Measurements from ENCODE around the gene OR12D1.
A peak's percentile ranks its signal among the peaks of the same experiment; 100 is the strongest.
"Not testable (repeated sequence)": the region's sequence is repeated elsewhere in the genome, so short reads cannot be mapped to it uniquely, and the experiment has no call there.

The OR12D1 gene

DNA sequence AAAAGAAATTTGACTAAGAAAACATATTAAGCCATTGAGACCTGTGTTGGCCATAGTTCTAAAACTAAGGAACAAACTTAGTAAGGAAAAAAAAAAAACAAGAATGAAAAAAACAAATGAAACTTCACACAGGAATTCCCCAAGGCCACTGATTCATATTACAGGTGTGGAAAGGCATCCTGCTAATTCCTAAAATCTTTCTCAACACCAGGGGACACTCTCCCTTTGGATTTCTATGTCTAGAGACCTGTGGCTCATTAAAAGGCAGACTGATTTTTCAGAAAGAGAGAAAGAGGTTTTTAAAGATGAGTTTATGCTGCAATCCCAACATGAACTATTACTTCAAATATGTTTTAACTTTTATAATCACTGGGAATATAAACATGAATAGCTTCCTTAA is at the start of gene OR12D1:
TSS of gene OR12D1 (plus strand) at position 341 of the 400 bp plus-strand sequence.
- DNase-seq (ENCODE audit: low read depth, low spot score): no peak

DNA sequence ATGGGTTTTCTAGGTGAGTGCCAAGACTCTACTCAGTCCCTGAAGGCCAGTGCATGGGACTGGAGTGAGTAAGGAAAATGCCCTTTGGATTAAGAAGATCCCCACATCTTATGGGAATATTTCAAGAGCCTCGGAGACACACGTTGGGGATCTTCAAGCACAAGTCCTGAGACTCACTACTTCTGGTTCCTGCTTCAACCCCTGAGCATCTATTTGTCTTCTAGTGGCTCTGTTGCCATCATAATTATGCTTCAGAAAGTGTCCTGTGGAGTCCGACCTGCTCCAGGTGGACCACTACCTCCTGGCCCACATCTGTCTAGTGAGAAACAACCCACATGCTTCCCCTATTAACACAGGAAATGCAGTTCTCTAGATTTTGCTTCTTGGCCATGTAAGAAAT is 46.0 kb upstream of the OR12D1 start, which contains the start of gene OR5V1:
TSS of gene OR5V1 (minus strand) at position 101 of the 400 bp plus-strand sequence. CDS start 12,670 bp downstream, outside the sequence.
- no peak for DNase-seq (ENCODE audit: low read depth, low spot score)

DNA sequence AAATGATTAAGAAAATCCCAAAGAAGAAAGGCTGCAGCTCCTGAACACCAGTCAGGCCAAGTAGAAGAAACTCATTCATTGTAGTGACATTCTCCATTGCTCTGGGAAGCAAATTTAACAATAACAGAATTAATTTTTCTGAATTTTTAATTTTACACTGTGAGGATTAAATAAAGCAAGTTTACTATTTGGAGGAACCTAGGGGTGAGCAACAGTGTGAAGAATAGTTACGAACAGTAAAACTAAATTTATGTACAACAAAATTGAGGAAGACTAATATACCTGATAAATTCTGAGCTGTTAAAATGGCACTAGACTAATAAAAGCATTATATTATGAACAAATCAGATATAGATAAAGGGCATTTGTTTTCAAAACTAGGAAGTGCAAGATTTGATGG is 39.5 kb upstream of the OR12D1 start, which contains the start of gene OR12D3:
TSS of gene OR12D3 (minus strand) at position 101 of the 400 bp plus-strand sequence. CDS start at position 97, 4 bp downstream.
- DNase-seq (ENCODE audit: low read depth, low spot score): no peak

DNA sequence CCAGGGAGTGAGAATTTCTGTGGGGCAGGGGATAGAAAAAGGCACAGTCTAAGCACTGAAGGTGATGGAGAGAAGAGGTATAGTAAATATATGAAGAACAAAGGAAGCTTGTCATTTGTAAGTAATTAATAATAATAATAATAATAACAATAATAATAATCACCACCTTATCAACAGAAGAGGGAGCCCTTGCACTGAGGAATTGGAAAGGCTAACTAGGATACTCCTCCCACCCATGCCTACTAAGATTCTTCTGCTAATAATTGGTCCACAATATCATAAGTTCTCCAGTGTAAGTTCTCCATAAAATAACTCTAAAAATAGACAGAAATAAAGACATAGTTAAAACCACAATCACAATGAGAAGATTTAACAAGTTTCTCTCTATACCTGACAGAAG is 38.7 kb upstream of the OR12D1 start:
- DNase-seq (ENCODE audit: low read depth, low spot score): no peak

DNA sequence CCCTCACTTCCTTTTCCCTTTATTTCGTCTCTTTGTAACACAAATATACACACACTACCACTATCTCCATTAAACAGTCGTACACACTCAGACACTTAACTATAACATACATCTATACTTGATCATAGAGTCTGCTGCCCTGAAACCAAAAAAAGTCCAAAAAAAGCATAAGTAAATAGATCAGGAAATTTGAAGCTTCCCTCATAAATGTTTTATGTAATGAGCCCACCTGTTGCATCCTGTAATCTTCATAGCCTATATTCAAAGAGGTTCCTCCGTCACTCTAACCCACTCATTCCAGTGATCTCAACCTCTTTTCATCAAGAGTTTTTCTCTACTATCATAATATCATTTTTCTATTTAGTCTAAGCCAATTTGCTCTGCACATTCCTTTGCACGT is 26.2 kb upstream of the OR12D1 start:
- no peak for DNase-seq (ENCODE audit: low read depth, low spot score)

DNA sequence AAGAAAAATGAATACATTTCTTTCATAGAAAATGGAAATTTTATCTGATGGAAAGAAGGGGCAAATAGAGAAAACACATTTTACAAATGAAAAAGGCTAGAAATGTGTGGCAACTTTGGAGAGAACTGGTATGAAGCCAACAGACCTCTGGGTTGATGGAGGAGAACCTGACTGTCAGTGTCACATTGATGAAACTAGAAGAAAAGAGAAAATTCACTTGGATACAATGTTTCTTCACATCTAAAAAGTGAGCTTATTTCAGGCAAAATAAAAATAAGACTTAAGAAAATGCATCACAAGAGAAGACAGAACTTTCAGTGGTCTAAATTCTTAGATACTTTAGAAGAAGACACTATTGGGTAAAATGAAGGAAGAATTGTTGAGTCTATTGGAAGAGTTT is 19.4 kb upstream of the OR12D1 start, which contains the start of gene OR12D2:
TSS of gene OR12D2 (plus strand) at position 301 of the 400 bp plus-strand sequence. CDS start 1,069 bp downstream, outside the sequence.
- DNase-seq (ENCODE audit: low read depth, low spot score): no peak

DNA sequence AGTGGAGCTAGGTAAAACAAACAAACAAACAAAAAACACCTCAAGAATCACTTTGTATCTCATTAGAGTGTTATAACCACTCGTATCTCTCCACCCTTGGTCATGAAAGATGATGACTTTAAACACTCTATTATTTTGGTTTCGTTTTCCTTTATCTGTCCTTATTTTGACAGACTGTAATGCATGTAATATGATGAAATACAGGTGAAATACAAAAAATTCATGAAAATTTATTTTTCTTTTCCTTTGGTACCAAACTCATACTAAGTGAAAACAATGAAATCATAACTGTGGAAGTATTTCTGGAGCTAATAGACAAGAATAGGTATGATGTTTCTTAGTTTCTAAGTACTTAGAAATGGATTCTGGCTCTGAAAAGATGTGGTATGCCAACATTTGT is 15.2 kb upstream of the OR12D1 start:
- DNase-seq (ENCODE audit: low read depth, low spot score): no peak

DNA sequence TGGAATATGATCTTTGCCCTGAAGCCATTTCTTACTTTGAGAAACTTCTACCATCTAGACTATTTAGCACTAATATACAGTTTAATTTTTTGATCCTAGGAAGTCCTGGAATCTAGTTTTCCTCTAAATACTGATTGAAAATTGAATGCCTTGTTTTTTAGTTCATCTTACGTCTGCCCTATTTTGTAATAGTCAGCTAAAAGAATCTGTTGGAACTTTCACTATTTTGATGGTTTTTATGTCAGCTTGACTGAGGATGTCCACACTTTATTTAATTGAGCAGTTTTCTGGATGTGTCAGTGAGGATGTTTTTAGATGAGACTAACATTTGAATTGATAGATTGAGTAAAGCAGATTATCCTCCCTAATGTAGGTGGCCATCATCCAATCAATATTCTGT is 10.9 kb upstream of the OR12D1 start:
- no peak for DNase-seq (ENCODE audit: low read depth, low spot score)

DNA sequence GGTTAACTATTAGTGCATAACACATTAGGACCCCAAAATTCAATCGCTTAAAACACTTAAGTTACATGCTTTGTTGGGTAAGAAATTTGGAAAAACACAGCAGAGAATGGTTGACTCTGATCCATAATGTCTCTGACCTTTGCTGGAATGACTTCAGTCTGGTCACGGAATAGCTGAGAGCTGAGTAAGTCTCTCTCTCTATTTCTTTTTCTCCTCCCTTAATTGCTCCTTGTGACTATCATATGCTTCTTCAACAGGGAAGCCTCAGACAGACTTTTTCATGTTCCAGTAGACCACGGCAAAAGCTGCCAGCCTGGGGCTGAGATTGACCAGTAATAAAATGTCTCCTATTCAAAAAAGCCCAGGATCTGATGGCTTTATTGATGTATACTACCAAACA is 4.8 kb downstream of the OR12D1 start:
- no peak for DNase-seq (ENCODE audit: low read depth, low spot score)

DNA sequence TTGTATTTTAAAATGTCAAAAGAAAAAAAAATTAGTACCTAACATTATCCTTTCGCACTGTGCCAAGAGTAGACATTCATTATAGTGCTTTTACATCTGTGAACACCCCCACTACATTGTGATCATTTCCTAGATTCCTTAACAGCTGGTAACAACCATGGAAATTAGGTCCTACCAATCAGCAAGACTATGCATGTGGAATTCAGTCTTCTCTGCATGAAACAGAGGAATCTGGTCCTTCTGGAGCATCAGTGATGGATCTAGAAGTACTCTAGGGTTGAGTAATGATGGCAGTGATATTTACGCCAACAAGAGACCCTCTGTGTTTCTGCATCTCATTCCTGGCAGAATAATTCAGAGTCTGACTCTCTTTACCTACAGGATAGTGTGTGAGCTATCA is 9.4 kb downstream of the OR12D1 start:
- no peak for DNase-seq (ENCODE audit: low read depth, low spot score)

DNA sequence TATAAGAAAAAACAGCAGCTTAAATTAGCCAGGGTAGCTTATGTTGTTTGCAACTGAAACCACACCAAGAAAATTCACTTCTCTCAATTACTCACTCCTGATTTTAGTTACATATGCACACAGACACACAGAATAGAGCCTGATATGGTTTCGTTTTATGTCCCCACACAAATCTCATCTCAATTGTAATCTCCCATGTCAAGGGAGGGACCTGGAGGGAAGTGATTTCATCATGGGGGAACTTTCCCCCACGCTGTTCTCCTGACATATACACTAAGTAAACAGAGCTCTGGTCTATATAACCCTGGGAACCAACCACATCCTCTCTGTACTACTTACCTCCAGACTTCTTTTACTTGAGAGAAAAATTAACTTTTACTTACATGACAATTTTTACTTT is 9.8 kb downstream of the OR12D1 start:
- DNase-seq (ENCODE audit: low read depth, low spot score): no peak

DNA sequence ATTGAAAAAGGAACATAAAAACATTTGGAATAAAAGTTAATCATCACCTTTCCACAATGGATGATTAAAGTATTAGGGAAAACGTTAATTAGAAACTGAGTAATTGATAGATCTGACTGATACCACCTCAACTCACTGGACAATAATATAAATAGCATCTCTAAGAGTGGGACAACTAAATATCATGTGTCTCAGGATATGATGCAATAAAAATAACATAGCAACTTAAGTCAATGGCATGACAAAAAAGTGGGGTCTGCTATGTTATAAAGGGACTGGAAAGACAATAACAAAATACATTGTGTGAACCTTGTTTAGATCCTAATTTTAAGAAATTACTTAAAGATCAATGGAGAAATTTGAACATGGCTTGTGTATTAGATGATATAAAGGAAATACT is 10.3 kb downstream of the OR12D1 start:
- no peak for DNase-seq (ENCODE audit: low read depth, low spot score)

DNA sequence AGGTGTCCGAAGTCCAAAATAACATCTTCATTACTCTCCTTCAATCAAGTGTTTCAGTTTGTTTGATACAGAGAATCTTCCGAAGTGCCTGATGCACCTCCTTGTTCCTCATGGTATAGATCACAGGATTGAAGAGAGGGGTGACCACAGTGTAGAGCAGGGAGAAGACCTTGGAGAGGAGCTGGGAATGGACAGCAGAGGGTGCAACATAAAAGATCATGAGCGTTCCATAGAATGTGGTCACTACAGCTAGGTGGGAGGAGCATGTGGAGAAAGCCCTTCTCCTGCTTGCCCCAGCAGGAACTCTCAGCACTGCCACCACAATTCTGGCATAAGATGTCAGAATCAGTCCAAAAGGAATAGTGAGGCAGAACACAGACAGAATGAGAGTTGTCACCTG is 11.9 kb downstream of the OR12D1 start:
- DNase-seq (ENCODE audit: low read depth, low spot score): no peak

DNA sequence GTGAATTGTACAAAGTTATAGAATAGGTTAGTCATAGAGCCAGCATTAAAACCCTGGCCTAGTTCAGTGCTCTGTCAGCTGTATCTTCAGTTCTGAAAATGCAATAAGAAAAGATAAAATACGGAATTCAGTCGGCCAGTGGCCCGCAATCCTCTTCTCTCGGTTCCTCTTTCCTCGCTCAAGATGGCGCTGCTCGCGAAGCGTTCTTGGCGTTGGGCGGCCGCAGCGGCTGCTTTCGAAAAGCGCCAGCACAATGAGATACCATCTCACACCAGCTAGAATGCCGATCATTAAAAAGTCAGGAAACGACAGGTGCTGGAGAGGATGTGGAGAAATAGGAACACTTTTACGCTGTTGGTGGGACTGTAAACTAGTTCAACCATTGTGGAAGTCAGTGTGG is 22.0 kb downstream of the OR12D1 start:
- peak; percentile 57 for DNase-seq (ENCODE audit: low read depth, low spot score)

DNA sequence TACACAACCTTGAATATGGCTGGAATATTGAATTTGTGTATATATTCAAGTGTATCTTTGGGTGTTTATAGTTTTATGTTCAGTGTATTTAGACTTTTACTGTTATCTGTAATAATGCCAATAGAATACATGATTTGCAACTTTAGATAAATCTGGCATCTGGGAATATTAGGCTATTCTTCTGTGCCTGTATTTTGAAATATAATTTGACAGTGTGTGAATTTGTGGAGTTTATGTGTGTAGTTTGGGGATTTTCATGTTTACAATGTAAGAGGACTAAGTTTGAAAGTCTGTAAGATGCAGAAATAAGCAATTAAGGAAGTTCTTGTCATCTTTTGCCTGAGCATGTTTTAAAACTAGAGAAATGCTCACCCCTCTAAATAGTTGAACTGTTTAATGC is 24.3 kb downstream of the OR12D1 start, which contains the start of gene OR10C1:
TSS of gene OR10C1 (plus strand) at position 301 of the 400 bp plus-strand sequence. CDS start 710 bp downstream, outside the sequence.
- no peak for DNase-seq (ENCODE audit: low read depth, low spot score)

DNA sequence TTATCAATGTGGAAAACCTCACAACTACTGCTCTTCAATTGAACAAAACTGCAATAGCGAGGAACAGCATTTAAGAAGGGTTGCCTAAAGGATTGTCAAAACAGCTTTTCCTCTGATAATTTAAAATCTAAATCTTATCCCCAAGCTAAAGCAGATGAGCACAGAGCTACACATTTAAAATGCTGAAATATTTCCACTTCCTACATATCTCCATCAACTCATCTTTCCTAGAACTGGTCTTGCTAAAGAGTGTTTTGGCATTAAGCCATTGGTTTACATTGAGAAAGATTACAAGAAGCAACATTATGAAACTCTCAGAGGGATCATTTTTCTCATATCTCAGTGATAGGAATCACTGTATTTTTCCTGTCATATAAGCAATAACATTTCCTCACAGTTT is 28.0 kb downstream of the OR12D1 start:
- DNase-seq (ENCODE audit: low read depth, low spot score): no peak

DNA sequence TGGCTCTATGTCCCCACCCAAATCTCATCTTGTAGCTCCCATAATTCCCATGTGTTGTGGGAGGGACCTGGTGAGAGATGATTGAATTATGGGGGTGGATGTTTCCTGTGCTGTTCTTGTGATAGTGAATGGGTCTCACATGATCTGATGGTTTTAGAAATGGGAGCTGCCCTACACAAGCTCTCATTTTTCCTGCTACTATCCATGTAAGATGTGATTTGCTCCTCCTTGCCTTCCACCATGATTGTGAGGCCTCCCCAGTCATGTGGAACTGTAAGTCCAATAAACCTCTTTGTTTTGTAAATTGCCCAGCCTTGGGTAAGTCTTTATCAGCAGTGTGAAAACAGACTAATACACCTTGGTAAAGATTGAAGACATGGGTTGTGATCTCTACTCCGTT is 29.3 kb downstream of the OR12D1 start:
- not testable (repeated sequence) for DNase-seq (ENCODE audit: low read depth, low spot score)

DNA sequence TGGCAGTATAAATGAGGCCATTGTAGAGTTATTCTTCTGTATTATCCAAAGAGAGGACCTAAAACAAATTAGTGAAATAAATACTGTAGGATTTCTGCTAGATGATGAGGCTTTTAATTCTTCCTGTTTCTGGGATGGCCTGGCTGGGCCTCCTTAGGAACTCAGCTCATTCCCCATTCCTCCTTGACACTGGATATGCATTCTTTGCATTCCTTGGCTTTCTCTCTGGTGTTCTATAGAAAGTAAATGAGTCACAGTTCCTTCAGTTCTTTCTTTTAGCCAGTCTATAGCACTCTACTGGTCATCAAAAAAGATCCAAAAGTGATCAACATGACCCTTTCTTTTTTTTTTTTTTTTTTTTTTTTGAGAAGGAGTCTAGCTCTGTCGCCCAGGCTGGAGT is 32.9 kb downstream of the OR12D1 start:
- peak; percentile 49 for DNase-seq (ENCODE audit: low read depth, low spot score)

DNA sequence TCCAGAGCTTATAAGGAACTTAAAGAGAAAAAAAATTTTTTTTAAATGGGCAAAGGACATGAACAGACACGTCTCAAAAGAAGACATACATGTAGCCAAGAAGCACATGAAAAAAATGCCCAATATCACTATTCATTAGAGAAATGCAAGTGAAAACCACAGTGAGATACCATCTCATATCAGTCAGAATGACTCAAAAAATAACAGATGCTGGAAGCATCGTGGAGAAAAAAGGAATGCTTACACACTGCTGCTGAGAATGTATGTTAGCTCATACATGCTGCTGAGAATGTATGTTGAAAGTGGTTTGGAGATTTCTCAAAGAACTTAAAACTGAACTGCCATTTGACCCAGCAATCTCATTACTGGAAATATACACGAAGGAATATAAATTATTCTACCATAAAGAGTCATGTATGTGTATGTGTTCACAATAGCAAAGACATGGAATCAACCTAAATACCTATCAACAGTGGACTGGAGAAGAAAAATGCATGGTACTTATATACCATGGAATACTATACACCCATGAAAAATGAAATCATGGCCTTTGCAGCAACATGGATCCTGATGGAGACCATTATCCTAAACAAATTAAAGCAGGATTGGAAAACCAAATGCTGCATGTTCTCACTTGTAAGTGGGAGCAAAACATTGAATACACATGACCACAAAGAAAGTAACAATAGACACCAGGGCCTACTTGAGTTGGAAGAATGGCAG is 36.9 kb downstream of the OR12D1 start:
- DNase-seq (ENCODE audit: low read depth, low spot score): no peak

DNA sequence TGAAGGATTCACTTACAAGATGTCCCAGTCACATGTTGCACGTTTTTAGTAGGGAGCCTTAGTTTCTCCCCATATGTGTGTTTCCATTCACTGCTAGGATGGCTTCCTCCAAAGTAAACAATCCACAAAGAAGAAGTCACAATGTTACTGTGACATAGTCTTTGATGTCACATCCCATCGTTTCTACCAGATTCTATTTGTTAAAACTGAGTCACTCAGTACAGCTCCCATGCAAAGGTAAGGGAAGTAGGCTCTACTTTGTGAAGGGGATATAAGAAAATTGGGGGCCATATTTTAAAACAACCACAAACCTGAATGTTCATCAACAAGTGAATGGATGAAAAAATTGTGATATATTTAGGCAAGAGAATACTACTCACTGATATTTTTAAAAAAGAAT is 42.2 kb downstream of the OR12D1 start, which contains the start of the genes OR11A1 and OR2H1:
TSS of gene OR11A1 (minus strand) at position 101 of the 400 bp plus-strand sequence. CDS start 29,430 bp downstream, outside the sequence.
TSS of gene OR2H1 (plus strand) at position 185 of the 400 bp plus-strand sequence. CDS start 4,615 bp downstream, outside the sequence.
- DNase-seq (ENCODE audit: low read depth, low spot score): no peak

DNA sequence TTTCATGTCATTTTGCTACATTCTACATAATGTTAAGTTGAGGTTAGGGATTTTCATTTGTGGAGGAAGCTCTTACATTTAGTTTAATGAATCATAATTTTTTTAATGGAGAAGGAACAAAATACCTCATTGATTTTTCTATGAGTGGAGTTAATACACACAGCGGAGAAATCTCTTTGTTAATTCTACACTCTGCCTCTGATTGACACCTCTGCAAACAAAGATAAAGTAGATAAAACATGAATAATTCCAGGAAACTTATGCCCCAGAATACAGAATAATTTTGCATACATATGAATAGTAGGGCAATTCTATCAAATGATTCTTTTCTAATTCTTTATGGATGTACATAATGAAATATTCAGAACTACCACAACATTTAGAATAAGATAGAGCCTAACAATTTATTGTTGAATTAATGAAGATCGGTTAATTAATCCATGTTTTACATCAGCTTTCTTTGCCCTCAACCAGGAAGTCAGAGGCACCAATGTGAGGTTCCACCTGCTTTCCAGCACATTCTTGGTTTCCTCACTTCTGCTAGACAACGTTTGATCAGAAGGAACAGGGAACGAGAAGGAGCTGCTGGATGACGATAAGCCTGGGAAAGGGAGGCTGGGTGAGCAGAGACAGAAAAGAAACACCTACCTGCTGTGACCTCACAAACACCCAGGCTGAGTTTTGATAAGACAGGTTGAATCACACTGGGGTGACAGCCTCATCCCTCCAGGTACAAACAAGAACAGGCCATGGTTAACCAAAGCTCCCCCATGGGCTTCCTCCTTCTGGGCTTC is 46.5 kb downstream of the OR12D1 start:
- no peak for DNase-seq (ENCODE audit: low read depth, low spot score)

DNA sequence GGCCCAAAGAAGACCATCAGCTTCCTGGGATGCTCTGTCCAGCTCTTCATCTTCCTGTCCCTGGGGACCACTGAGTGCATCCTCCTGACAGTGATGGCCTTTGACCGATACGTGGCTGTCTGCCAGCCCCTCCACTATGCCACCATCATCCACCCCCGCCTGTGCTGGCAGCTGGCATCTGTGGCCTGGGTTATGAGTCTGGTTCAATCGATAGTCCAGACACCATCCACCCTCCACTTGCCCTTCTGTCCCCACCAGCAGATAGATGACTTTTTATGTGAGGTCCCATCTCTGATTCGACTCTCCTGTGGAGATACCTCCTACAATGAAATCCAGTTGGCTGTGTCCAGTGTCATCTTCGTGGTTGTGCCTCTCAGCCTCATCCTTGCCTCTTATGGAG is 47.3 kb downstream of the OR12D1 start:
- no peak for DNase-seq (ENCODE audit: low read depth, low spot score)
